HG02938 (cell line): ENCODE results near the gene LAMC2.
"Not testable (repeated sequence)": the region's sequence is repeated elsewhere in the genome, so short reads cannot be mapped to it uniquely, and the experiment has no call there.

Experiments used
- ATAC-seq: cut with Tn5 transposase; IDR thresholded peaks from one replicate; pipeline ENCODE4 v1.9.1; 2021; ENCODE audit warnings: mild to moderate bottlenecking, moderate library complexity; ENCODE audit not compliant: unreplicated experiment

LAMC2 gene

DNA sequence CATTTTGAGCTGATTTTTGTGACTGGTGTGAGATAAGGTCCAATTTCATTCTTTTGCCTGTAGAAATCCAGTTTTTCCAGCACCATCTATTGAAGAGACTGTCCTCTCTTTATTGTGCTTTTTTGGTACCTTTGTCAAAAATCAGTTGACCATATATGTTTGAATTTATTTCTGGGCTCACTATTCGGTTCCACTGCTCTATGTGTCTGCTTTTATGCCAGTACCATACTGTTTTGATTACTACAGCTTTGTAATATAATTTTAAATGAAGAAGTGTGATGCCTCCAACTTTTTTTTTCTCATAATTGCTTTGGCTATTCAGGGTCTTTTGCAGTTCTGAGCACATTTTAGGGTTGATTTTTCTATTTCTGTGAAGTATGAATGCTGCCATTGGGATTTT is 69.0 kb downstream of the LAMC2 start:
- no peak for ATAC-seq

DNA sequence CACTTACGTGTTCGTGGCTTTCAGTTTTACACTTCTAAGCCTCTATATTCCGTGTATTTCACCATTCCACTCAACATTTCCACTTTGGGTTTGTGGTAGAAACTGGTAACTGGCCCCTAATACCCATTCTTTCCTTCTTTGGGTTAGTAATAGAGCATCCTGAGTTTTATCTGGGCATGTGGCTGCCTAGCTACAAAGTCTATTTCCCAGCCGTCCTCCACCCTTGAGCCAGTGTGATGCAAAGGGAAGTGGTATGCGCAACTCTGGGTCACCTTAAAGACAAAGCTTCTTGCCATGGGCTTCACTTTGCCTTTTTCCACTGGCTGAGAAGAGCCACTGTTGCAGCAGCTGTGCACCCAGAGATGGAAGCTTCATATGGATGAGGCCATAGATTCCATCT is 73.9 kb downstream of the LAMC2 start:
- no peak for ATAC-seq

DNA sequence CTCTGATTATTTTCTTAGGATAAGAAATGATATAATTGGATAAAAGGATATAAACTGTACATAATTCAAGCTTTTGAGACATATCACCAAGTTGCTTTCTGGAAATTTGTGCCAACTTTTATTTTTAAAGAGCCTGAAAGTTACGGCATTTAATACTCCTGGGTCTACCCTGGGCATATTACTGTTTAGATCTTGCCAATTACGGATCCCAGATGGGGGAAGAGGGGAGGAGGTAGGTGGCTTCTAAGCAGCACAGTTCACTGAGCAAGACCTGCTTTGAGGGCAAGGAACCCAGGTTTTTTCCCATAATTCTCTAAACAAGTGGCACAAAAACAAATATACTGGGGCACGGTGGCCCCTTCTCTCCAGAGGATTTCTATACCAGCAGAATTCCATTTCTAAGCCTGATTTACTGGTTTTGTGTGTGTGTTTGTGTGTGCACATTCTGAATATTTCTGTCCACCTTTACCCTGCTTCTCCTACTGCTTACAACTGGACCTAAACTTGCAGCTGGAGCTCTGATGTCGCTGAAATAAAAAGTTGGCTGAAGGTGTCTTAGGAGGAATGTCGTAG is 76.7 kb downstream of the LAMC2 start:
- no peak for ATAC-seq

DNA sequence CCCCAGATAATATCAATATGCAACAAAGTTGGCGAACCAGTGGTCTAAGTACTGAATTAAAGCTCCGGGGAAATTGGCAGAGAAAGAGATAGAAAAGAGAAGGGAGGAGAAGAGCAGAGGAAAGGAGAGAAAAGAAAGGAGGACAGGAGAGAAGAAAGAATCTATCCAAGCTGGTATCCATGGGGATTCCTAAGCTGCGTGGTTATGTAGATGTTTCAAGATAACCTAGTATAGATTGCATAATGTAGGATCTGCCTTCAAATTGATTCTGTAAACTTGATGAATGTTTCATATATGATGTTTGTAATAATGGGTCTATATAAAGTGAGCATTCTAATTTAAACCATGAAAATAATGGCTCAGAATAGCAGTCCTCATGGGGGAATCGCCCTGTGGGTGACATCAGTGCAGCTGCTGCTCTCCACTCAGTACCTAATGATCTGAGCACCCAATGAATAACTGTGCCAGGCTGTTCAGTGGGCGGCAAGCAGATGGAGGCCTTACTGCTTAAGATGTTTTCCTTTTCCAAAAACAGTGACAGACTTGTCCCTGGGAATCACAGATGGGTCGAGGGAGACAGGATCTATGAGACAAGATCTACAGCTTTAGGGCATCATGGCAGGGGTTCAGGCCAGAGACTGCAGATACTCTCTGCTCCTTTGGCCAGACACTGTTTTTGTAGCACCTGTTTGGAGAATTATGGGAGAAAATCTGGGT is 78.0 kb downstream of the LAMC2 start:
- ATAC-seq, result no peak

DNA sequence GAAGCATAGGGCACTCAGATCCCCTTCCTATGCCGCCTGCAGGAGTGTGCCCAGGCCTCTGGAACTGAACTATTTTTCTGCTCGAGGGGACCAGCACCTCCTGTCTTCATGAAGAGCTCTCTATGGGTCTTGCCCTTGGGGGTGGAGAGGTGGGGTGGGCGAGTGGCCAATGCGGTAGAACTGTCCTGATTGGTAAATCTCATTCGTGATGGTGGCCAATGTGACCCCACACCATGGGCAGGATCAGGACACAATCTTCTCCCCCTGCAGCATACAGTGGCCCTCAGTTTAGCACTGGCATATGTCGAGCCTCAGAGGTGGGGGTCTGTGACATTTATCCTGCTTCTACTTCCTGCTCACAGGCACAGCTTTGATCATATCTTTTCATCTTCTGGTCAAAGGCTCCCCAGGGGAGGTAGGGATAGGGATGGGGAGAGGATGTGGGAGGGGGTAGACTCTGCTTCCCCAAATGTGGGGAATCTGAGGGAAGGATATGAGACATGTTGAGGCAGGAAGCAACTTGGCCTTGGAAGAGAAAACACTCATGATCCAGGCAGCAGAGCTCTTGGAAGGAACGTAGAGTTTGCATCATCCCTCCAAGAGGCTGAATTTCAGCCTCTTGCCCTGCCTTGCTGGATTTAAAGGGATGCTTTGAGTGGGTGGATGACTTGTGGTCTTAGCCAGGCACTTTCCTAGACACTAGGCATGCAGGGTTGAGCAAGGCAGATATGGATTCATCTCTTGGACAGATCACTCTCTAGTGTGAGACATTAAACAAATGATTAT is 81.8 kb downstream of the LAMC2 start:
- no peak for ATAC-seq

DNA sequence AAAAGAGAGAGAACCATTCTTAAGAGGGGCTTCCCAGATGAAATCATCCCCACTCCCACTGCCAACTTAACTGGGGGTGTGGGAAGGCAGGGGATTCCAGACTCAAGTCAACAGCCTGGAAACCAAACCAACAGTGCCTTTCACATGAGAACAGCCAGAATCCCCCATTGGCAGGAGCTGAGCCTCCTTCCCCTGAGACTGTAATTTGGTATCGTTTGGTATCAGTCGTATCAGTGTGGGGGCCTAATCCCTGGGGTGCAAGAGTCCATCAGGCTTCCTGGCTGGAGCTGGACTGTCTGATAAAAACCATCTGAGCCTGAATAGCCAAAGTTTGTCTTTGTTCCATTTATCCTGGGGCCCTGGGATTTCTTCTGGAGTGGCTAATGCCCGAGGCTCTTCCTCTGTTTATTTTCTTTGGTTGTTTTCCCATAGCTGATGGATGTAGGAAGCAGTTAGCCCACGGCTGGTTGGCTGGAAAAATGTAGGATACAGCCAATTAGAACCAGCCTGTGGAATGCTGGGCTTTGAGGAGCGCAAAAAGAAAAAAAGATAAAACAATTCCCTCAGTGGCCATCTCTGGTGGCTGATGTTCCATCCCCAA is 84.6 kb downstream of the LAMC2 start:
- ATAC-seq, result no peak

DNA sequence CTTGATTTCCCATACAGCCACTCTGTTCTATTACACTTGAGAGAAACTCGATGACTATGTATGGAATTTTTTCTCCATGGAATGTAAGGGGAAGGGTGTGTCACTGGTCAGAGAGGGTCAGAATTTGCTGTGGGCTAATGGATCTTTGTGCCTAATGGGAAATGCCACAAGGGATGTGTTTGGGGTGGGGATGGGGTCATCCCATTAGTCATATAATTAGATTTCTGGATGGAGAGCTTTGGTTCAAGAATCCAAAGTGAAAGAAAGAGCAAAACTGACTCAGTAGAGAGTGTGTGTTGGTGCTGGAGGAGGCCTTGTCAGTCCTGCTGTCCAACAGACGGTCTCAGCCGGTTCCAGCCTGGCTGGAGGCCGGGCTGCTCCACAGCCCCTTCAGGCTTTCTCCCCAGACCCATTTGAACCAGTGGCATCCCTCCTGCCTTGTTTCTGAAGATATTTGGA is 86.4 kb downstream of the LAMC2 start:
- no peak for ATAC-seq

DNA sequence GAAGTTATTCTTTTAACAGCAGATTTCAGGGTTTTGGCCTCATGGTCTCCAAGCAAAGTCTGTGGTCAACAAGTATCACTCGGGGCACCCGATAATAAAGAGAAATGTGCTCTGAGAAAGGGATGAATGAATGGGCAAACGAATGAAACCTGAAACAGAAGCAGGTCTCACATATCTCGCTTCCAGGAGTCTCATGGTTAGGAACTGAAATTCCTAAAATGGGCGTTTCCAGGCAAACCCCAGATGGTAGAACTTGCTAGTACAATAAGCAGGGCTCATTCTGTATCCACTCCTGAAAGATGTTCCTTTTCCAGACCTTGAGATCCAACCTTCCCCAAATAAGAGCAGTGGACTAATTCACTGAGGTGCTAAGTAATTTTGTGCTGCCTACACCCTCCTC is 87.2 kb downstream of the LAMC2 start:
- no peak for ATAC-seq

DNA sequence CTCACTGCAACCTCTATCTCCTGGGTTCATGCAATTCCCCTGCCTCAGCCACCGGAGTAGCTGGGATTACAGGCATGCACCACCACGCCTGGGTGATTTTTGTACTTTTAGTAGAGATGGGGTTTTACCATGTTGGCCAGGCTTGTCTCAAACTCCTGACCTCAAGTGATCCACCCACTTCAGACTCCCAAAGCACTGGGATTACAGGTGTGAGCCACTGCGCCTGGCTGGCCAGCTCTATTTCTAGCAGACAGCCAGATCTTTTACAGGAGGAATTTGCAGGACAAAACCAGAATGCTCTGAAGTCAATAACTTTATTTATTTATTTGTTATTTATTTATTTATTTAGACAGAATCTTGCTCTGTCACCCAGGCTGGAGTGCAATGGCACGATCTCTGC is 87.9 kb downstream of the LAMC2 start:
- ATAC-seq, result not testable (repeated sequence)

DNA sequence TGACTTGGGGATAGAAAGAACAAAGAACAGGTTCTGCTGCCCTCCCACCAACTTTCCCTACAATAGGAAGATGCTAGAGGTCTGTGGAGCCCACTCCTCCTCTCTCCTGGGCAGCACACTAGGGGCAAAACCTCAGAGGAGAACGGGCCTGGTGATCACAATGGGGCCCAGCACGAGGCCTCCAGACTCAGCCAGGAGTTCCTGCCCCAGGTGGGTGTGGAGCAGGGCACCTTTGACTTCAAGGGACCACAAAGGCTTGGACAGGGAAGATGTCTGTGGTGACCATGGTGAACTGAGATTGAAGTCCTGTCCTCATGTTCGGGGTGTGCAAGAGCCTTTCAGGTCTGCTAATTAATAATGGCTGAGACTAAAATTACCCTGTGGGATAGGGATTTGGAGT is 88.8 kb downstream of the LAMC2 start:
- ATAC-seq, result no peak

DNA sequence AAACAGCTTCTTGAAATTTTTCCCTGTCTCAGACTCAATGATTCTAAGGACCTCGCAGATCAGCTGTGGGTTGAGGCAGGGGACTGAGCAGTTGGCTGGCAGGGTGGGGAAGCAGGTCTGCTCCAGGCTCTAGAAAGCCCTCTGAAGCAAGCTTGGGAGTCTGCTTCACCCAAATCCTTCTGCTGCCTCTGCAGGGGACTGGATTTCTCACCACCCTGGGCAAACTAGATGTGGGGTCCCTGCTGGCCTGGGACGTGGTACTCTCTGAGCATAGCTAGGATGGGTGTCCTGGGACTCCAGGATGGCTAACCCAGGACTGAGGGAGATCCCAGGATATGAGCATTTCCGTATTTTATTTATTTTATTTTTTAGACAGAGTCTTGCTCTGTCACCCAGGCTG is 89.3 kb downstream of the LAMC2 start:
- no peak for ATAC-seq

DNA sequence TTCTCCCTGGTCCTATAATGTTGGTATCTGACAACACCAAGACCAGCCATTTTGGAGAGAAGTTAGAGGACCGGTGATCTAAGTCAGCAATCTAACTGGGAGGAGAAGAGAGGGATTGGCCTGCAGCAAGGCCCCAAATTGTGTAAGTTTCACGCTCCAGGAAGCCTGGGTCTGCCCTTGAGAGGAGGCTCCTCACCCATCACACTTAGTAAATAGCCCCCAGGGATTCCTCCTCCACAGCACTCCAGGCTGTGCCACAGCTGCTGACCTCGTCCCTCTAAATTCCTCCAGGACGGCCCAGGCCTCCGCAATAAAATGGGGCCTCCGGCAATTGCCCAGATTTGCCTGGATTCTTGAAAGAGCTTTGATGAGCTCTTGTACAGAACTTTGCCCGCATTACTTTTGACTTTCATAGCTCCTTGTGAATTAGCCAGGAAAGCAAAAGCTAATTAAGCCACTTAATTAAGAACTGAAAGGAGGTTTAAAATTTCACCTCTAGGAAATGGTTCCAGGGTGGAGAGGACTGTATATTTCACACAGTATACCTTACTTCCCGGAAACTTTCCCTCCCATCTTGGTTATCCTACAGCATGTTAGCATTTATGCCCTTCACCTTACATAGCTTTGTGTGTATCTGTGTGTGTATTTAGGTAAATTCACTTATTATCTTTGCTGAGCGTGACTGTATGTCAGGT is 90.5 kb downstream of the LAMC2 start:
- no peak for ATAC-seq

DNA sequence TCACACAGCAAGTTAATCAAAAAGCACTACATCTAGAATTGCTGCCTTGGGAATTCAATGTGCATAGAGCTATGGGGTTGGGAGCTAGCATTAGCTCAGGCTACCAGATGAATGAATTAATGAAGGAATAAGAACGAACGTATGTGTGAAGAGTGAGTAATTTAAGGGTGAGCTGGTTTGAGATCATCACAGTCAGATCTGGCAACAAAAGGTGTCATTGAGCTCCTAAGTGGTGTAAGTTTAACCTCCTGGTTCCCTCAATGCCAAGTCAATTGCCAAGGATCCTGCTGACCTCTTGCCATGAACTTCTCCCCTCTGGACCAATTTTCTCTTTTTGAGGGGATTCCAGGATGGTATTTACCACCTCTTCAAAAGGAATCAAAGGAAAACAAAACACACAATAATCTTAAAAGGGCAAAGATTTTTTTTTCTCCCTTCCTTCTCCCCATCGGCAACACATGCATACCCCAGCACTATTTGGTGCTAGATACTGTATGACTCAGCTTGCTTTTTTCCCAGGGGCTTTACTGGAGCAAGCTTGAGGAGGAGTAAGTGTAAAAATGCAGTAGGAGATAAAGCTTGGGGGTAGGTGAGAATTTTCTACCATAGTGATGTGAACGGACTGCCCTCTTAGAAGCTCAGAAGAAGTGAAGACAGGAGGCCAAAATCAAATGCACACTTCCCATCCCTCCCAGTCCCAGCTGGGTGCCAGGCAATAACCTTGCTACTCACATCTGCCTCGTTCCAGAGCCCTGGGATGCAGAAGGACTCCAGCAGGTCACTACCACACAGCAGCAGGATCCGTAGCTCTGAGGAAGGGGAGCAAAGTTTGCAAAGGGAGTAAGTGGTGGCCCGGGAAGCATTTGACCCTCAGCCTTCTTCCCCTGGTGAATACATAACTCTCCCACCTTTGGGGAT is 92.0 kb downstream of the LAMC2 start:
- no peak for ATAC-seq

DNA sequence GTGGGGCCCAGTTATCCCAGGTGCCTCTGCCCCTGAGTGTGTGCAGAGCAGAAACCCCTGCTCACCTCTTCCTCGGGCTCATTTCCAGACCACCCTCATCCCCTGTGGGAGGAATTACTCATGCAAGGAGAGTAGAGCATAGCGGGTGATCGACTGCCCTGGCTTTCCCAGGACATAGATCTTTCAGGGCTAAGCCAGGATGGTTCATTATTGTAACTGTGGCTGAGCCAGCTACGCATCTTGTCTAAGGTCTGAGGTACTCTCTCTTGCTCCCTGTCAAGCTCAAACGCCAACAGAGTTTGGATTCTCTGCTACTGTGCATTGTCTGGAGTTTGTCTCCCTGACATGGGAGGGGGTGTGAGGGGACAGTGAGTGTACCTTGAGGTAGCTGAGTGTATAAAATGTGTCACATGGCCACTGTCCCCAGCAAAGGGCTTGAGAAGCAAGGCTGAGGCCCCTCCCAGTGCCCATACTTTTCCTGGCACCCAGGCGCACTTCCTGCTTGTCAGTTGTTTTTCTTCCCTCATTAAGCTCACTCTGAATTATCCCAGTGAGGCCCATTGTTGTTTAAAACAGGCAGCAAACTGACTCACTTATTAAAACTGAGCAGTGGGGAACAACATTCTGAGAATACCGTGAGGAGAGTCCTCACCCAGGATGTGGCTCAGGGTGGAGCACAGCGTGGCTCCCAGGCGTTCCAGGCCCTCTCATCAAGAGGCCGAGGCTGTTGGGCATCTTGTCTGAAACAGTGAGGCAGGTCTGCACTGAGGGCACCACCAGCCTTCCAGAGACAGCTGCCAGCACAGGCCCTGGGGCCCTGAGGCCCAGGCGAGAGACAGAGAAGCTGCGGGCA is 92.9 kb downstream of the LAMC2 start:
- no peak for ATAC-seq

DNA sequence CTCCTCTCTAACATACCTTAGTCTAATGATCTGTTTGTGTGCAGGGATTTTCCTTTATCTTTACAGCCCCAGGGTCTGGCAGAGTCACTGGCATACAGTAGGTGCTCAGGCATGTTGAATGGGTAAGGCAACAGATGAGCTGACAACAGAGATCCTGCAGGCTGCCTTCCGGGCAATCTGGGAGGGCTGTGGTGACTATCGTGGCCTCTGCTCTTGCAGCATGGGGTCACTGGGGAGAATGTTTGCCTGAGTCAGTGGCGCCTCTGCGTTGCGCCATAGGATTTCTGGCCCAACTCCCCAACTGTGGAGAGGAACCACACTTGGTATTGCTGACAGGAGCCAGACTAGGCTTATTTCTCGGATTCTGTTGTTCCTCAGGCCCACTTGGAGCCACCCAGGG is 93.8 kb downstream of the LAMC2 start:
- ATAC-seq, result no peak

DNA sequence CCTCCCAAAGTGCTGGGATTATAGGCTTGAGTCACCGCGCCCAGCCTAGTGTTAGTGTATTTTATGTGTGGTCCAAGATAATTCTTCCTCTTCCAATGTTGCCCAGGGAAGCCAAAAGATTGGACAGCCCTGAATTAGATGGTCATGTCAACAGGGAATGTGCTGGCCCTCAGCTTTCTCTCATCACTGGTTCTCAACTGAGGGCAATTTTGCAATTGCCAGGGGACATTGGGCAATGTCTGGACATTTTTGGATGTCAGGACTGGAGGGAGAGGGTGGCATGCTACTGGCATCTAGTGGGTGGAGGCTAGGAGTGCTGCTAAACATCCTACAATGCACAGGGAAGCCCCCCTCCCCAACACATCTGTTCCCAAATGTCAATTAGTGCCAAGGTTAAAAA is 95.0 kb downstream of the LAMC2 start:
- no peak for ATAC-seq

DNA sequence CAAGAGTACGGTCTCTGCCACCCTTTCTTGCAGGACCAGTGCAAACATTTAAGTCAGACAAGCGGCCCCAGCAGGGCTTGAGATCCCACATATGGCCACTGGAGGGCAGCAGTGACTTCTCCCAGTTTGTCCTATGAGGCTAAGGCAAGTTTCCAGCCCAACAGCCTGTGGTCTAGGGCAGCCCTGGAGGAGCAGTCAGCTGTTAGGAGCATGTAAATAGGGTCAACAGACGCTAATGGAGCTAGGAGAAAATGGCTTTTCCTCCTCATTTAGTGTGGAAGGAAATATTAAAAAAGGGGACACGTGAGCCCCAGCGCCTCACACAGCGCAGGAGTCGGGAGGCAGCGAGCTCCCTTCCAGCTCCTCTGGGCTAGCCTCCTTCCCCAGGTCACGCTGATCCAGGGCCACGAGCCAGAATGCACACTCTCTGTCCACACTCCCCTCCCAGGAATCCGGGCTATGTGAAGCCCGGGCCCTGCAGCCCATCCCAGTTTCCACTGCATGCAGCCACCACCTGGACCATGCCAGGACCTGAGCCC is 95.6 kb downstream of the LAMC2 start:
- peak; percentile 72 for ATAC-seq

DNA sequence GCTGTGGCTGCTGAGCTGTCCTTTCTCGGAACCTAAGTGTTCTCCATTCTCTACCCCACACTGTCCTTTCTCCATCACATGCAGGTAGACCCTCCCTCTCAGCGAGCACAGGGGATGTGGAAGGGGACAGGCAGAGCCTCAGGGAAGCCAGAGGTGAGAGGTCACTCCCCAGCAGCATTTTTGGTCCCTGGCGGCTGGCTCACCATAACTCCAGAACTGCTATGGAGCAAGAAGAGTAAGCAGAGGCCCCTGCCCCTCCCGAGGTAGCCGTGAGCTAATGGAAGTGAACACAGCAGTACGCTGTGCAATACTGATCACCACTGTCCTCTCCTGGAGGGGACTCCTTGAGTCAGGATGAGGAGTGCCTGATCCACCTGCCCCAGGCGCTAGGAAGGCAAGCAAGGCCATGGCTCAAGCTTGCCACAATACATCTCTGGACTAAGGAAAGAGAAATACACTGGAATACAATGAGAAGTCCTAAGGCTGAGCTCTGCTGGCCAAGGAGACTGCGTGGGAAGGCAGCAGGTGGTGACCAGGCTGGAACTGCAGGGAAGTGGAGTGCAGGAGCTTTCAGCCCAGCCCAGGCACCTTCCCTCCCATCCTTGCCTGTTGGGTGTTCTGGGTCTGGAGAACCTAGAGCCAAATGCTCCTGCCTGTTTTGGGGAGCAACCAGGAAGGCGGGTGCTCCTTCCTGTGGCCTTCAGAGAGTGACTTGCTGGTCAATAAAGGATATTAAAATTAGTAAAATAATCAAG is 96.2 kb downstream of the LAMC2 start:
- ATAC-seq, result no peak
